ENCODE data around the gene PLEKHD1. TPM values are rescaled to one million over a fixed set of nuclear protein-coding genes. Genes with fewer than 3 reads are reported as not detected.

The PLEKHD1 gene
- not detected for total RNA-seq

GRCh38 chr14:69484444-69485314 is at the start of gene PLEKHD1:
PLEKHD1 (plus strand) TSS chr14:69484728; CDS start chr14:69484966, 238 bp downstream.
- TF ChIP-seq, protein P1, sequence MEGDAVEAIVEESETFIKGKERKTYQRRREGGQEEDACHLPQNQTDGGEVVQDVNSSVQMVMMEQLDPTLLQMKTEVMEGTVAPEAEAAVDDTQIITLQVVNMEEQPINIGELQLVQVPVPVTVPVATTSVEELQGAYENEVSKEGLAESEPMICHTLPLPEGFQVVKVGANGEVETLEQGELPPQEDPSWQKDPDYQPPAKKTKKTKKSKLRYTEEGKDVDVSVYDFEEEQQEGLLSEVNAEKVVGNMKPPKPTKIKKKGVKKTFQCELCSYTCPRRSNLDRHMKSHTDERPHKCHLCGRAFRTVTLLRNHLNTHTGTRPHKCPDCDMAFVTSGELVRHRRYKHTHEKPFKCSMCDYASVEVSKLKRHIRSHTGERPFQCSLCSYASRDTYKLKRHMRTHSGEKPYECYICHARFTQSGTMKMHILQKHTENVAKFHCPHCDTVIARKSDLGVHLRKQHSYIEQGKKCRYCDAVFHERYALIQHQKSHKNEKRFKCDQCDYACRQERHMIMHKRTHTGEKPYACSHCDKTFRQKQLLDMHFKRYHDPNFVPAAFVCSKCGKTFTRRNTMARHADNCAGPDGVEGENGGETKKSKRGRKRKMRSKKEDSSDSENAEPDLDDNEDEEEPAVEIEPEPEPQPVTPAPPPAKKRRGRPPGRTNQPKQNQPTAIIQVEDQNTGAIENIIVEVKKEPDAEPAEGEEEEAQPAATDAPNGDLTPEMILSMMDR (IDR thresholded peaks at IDR 0.05) = no peak
- H3K27ac ChIP-seq = no peak within 1 kb of the TSS
- H3K27me3 ChIP-seq = peaks cover 0 to 5% of the 10 kb centered on the region in 2 donors
- H3K36me3 ChIP-seq = no peaks in the 10 kb centered on the region
- no peak for DNase-seq (ENCODE audit: low spot score)
- H3K4me1 ChIP-seq = peaks cover 0 to 17% of the 10 kb centered on the region in 2 donors
- peak within 1 kb of the TSS; percentile 29 to 53 for H3K4me3 ChIP-seq
- no peaks in the 10 kb centered on the region for H3K9me3 ChIP-seq

- no peaks in the 10 kb centered on the region for H3K36me3 ChIP-seq
- H3K9me3 ChIP-seq = no peaks in the 10 kb centered on the region
- no peaks in the 10 kb centered on the region for H3K27me3 ChIP-seq
- H3K27ac ChIP-seq = no peak overlapping the region
- H3K4me3 ChIP-seq = no peak overlapping the region
- TF ChIP-seq, protein P1 (IDR thresholded peaks at IDR 0.05) = no peak
- DNase-seq (ENCODE audit: low spot score) = no peak
- H3K4me1 ChIP-seq = no peaks in the 10 kb centered on the region
These were observed 44.8 kb upstream of the PLEKHD1 start for GRCh38 chr14:69439521-69440270.

DNA sequence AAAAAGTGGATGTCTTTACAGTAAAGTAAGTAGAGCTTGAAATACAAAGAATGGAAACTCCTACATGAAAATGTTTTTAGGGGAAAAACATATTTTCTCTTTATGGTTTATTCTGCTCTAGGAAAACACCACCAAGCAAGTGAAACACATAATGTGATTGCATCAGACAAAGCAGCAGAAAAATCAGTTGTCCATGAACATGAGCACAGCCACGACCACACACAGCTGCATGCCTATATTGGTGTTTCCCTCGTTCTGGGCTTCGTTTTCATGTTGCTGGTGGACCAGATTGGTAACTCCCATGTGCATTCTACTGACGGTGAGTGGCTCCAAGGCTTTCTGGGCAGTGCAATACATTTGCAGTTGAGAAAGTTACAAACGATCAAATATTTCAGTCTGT is 42.6 kb upstream of the PLEKHD1 start:
- Histone ChIP-seq H3K27me3 (no peaks in the 10 kb centered on the region), H3K36me3 (no peaks in the 10 kb centered on the region), H3K4me1 (no peaks in the 10 kb centered on the region), H3K4me3 (no peak overlapping the region), H3K27ac (no peak overlapping the region), H3K9me3 (no peaks in the 10 kb centered on the region)
- TF ChIP-seq, protein P1 (IDR thresholded peaks at IDR 0.05) = no peak
- no peak for DNase-seq (ENCODE audit: low spot score)

- Histone ChIP-seq H3K9me3 (no peaks in the 10 kb centered on the region), H3K27me3 (no peaks in the 10 kb centered on the region), H3K4me3 (no peak overlapping the region), H3K27ac (no peak overlapping the region), H3K4me1 (no peaks in the 10 kb centered on the region), H3K36me3 (no peaks in the 10 kb centered on the region)
- TF ChIP-seq, protein P1 (IDR thresholded peaks at IDR 0.05) = no peak
- DNase-seq (ENCODE audit: low spot score) = no peak
These were observed 41.2 kb upstream of the PLEKHD1 start for GRCh38 chr14:69443296-69443805.

- Histone ChIP-seq H3K27me3 (no peaks in the 10 kb centered on the region), H3K4me3 (no peak overlapping the region), H3K9me3 (no peaks in the 10 kb centered on the region), H3K4me1 (no peaks in the 10 kb centered on the region), H3K36me3 (no peaks in the 10 kb centered on the region), H3K27ac (no peak overlapping the region)
- DNase-seq (ENCODE audit: low spot score) = no peak
- TF ChIP-seq, protein P1 (IDR thresholded peaks at IDR 0.05) = no peak
These were observed 35.3 kb upstream of the PLEKHD1 start for GRCh38 chr14:69449216-69449615.

All from right atrium auricular region (tissue), 2 donors.